ENCODE measurements around the gene MAST4.

DNA sequence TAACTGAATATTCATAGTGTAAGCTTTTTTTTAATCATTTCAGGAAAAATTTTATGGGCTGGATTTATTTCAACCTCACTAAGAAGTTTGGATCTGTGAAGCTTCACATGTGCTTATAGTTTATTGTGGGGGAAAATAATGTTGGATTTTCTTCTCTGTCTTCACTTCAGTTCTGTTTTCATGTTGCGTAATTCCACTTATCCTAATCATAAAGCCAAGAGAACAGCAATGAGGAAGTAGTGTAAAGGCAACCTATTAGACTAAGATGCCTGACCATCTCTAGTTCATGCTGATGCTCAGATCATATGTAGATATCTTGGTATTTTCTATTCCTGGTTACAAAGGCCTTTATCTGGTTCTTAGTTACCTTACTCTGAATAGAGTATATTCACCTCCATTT lies 550.4 kb downstream of the MAST4 start:
- no peak for TF ChIP-seq CTCF (IDR thresholded peaks at IDR 0.05)
- no peak for TF ChIP-seq EZH2 (IDR thresholded peaks at IDR 0.05; ENCODE audit: borderline replicate concordance, insufficient read depth, low read depth, low read length, poor library complexity, severe bottlenecking)

All from B cell (primary cell).